ENCODE results near the gene GPR89B. TPM values are rescaled to one million over a fixed set of nuclear protein-coding genes. Genes with fewer than 3 reads are reported as not detected.
"Not testable (repeated sequence)": the region's sequence is repeated elsewhere in the genome, so short reads cannot be mapped to it uniquely, and the experiment has no call there.

Gene GPR89B
- 14.6 TPM for polyA plus RNA-seq (2012; ENCODE audit: insufficient read depth, insufficient read length, low read depth)

DNA sequence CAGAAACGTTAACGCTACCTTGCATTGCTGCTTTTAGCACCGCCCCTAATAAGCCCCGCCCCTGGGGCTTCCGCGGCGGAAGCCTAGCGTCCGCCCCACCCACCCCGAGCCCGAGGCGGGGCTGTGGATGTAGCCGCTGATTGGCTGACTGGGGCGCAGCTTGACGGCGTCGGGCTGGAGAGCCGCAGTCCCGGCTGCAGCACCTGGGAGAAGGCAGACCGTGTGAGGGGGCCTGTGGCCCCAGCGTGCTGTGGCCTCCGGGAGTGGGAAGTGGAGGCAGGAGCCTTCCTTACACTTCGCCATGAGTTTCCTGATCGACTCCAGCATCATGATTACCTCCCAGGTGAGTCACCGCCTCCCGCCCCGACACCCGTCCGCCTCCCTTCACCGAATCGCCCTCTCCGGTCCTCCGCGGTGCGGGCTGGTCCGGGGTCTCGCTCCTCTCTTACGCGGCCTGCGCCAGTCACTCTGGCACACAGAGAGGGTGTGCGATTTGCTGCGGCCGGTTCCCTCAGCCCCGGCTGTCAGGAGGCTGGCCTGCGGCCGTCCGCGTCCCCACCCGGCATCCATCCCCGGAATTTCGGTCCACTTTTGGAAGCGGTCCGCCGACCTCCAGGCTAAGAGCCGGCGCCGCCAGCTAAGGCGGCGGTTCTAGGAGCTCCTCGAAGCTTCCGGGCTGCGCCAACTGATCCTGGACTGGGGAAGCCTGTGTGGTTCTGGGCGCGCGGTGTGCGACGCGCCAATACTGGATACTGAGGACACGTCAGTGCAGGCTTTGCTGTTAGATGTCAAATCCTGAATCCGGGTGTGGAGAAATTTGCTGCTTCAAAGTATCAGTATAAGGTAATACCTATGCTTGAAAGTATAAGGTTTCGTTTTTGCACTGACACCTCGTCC lies at the start of gene GPR89B:
TSS of gene GPR89B (plus strand) at position 185 of the 897 bp plus-strand sequence. CDS start at position 302, 117 bp downstream.
- H3K4me3 ChIP-seq (ENCODE audit: low read depth, low read length), result peak within 1 kb of the TSS; percentile 76
- peak; percentile 93 for DNase-seq
- H3K9me3 ChIP-seq, H3K4me1 ChIP-seq, H3K27me3 ChIP-seq, H3K36me3 ChIP-seq: not testable (repeated sequence)

DNA sequence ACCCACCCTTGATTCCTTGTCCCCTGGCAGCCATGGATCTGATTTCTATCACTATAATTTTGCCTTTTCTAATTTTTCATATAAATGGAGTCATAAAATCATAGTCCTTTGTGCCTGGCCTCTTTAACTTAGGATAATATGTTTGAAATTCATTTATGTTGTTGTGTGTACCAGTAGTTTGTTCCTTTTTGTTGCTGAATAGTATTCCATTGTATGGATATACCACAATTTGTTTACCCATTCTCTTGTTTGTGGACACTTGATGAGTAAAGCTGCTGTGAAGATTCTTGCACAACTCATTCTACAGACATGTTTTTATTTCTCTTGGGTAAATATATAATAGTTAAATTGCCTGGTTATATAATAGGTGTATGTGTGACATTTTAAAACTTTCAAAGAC lies 48.3 kb upstream of the GPR89B start:
- no peak for TF ChIP-seq CTCF (IDR thresholded peaks at IDR 0.05; ENCODE audit: low read depth, low read length)
- Histone ChIP-seq H3K9me3 (peaks cover 3% of the 10 kb centered on the region; the same call in 1 of the 2 replicates), H3K4me1 (no peaks in the 10 kb centered on the region), H3K27me3 (peaks cover 2% of the 10 kb centered on the region; the same call in 1 of the 2 replicates), H3K4me3 (ENCODE audit: low read depth, low read length) (no peak overlapping the region), H3K36me3 (no peaks in the 10 kb centered on the region)
- no peak for DNase-seq

DNA sequence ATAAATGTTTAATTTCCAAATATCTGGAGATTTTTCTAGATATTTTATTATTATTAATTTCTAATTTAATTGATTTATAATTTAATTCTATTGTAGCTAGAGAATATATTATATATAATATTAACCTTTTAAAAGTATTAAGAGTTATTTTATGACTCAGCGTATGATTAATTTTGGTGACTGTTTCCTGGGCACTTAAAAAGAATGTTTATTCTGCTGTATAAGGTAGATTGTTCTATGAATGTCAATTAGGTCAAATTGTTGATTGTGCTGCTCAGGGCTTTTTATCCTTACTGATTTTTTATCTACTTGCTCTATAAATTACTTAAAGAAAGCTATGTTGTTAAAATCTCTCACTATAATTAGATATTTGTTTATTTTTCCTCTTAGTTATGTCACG lies 45.7 kb upstream of the GPR89B start:
- DNase-seq, result no peak
- no peak for TF ChIP-seq CTCF (IDR thresholded peaks at IDR 0.05; ENCODE audit: low read depth, low read length)
- H3K36me3 ChIP-seq, result no peaks in the 10 kb centered on the region
- no peak overlapping the region for H3K4me3 ChIP-seq (ENCODE audit: low read depth, low read length)
- H3K4me1 ChIP-seq, result no peaks in the 10 kb centered on the region
- H3K27me3 ChIP-seq, result 0 out of 2 replicates have a peak, but pooled peaks cover 2% of the 10 kb centered on the region
- H3K9me3 ChIP-seq, result peaks cover 3% of the 10 kb centered on the region; the same call in 1 of the 2 replicates

DNA sequence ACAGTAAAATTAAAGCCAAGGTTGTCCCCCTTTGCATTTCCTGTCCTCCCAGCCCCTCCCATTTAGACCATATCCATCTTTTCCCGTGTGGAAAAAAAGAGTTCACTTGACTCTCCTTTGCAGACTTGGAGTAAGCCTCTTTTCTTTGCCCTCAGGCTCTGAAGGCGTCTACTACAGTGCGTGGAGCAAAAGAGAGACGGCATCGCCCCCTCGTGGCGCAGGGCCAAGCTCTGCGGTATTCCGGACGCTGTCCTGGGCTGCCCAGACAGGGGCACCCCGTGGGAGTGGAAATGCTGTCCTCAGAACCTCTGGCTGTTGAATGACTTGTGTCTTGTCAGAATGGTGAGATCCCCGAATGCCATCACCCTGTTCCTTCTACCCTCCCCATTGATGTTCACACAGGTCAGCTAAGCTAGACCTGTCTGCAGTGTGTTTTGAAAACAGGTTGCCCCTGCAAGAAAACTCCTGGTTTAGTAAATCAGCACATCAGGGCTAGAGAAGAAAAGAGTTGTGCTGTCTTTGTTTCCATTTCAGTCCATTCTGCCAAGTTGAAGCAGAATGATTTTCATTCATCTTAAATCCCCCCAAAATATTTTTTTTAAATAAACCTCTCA lies 37.9 kb upstream of the GPR89B start:
- Histone ChIP-seq H3K36me3 (no peaks in the 10 kb centered on the region), H3K4me1 (no peaks in the 10 kb centered on the region), H3K9me3 (no peaks in the 10 kb centered on the region), H3K4me3 (ENCODE audit: low read depth, low read length) (no peak overlapping the region), H3K27me3 (no peaks in the 10 kb centered on the region)
- peak; percentile 81 for TF ChIP-seq CTCF (IDR thresholded peaks at IDR 0.05; ENCODE audit: low read depth, low read length)
- peak; percentile 86 for DNase-seq

DNA sequence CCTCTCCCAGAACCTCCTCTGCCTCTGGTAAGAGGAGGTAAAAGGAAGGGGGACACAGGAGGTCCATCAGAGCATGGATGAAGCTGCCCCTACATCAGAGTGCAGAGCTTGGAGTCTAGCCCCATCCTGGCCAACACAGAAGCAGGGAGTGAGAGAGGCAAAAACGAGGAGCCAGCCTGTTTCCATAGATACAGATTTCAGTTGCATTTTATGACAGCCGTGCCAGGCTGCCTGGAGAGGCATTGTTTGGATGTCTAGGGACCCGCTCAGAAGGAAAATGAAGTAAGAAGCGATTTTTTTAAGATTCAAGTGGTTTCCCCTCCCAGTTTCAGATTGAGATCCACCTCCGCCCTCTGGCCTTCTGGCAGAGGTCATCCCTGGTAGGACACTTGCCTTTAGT lies 37.1 kb upstream of the GPR89B start:
- Histone ChIP-seq H3K9me3 (no peaks in the 10 kb centered on the region), H3K4me3 (ENCODE audit: low read depth, low read length) (no peak overlapping the region), H3K4me1 (no peaks in the 10 kb centered on the region), H3K36me3 (no peaks in the 10 kb centered on the region), H3K27me3 (no peaks in the 10 kb centered on the region)
- no peak for DNase-seq
- TF ChIP-seq CTCF (IDR thresholded peaks at IDR 0.05; ENCODE audit: low read depth, low read length), result no peak

DNA sequence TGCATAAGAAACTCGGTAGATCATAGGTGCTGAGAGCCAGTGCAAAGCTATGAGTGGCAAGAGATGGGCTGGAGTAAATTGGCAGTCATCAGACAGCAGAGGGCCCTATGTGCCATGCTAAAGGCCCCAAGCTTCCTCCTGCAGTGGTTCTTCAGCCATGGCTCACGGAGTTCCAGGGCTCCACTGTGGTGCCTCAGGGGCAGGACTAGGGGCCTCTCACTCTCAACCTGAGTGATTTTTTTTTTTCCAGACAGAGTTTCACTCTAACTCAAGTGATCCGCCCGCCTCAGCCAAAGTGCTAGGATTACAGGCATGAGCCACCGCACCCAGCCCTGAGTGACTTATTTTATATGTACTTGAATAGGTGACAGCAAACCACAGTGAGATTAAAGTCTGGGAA lies 36.0 kb upstream of the GPR89B start:
- Histone ChIP-seq H3K4me3 (ENCODE audit: low read depth, low read length) (no peak overlapping the region), H3K9me3 (no peaks in the 10 kb centered on the region), H3K27me3 (no peaks in the 10 kb centered on the region), H3K4me1 (peaks cover 3% of the 10 kb centered on the region), H3K36me3 (no peaks in the 10 kb centered on the region)
- peak; percentile 36 for TF ChIP-seq CTCF (IDR thresholded peaks at IDR 0.05; ENCODE audit: low read depth, low read length)
- DNase-seq, result peak; percentile 24
